BJ (cell line): Measurements from ENCODE around the gene FCHO2. TPM values are rescaled to one million over a fixed set of nuclear protein-coding genes. Genes with fewer than 3 reads are reported as not detected.
"Not testable (repeated sequence)": the region's sequence is repeated elsewhere in the genome, so short reads cannot be mapped to it uniquely, and the experiment has no call there.

Experiments
- CTCF ChIA-PET: fragments of 350-600 bp; formaldehyde crosslinking; extraction: SDS; loops from one replicate; lab custom pipeline; 2021; ENCODE audit warnings: antibody characterized with exemption, inconsistent platforms; lab: Yijun Ruan, JAX
- POLR2A ChIA-PET: fragments of 300-600 bp; sonication (Branson Sonifier 250); formaldehyde crosslinking; extraction: SDS; loops from one replicate; lab custom pipeline; 2021; ENCODE audit warnings: antibody characterized with exemption; lab: Charles Lee
- DNase-seq: peaks from one replicate; pipeline ENCODE4 v3.0.0-alpha.2; 2011; ENCODE audit warnings: low read depth
- H3K27me3 ChIP-seq: 2 replicates; pipeline ENCODE4 v1.6.0; 2011; ENCODE audit warnings: low read length; ENCODE audit not compliant: control insufficient read depth, insufficient read depth
- H3K36me3 ChIP-seq: 2 replicates; pipeline ENCODE4 v1.5.1; 2011; ENCODE audit warnings: low read length; ENCODE audit not compliant: control insufficient read depth, insufficient read depth
- H3K4me3 ChIP-seq: 2 replicates; pipeline ENCODE4 v1.5.1; 2011; ENCODE audit warnings: low read depth, mild to moderate bottlenecking, control low read depth, low read length
- polyA plus RNA-seq: library from polyadenylated mRNA; depleted of rRNA; stranded (reverse); fragments of >200 nt; gene quantifications from 2 replicates; pipeline ENCODE4 v1.2.3, GENCODE V29; 2011
- TF ChIP-seq, protein P1 (sequence below): IDR thresholded peaks from 2 replicates; pipeline ENCODE4 v1.5.1; 2011; ENCODE audit warnings: low read depth, mild to moderate bottlenecking, control low read depth, inconsistent platforms, low read length, moderate library complexity; ENCODE audit not compliant: insufficient read depth

FCHO2 gene
- polyA plus RNA-seq, 1 experiment = 15.7 TPM

DNA sequence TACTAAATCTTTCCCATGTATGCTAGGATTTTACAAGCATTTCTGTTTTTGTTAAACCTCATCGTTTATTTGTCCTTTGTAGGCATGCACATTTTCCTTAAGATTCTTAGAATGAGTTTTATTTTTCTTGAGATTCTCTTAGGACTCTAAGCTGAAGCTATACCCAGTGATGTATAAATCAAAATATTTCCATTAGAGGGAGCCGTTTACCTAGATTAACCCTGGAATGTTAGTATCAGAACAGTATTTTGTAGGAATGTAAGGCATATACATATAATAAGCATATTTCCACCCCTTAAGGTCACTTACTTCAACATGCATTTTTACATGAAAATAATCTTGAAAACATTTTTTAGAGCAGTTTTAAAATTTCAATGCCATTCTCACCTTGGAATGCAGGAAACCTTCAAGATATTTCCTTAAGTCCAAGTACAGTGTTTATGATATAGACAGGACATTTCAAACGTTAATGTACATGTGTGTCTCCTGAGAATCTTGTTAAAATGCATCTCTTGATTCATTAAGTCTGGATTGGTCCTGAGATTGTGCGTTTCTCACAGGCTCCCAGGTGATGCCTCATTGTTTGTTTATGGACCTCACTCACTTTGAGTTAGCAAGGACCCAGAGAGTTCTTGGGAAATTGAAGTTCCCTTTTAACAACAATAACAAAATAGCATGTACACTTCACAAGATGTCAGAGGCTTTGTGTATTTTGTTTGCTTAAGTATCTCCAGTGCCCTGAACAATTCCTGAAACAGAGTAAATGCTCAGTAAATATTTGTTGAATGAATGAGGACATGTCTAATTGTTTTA, 34.9 kb upstream of the FCHO2 start:
- DNase-seq = no peak
- Histone ChIP-seq H3K4me3 (no peak overlapping the region), H3K27me3 (no peaks in the 10 kb centered on the region), H3K36me3 (no peaks in the 10 kb centered on the region)
- TF ChIP-seq, protein P1, sequence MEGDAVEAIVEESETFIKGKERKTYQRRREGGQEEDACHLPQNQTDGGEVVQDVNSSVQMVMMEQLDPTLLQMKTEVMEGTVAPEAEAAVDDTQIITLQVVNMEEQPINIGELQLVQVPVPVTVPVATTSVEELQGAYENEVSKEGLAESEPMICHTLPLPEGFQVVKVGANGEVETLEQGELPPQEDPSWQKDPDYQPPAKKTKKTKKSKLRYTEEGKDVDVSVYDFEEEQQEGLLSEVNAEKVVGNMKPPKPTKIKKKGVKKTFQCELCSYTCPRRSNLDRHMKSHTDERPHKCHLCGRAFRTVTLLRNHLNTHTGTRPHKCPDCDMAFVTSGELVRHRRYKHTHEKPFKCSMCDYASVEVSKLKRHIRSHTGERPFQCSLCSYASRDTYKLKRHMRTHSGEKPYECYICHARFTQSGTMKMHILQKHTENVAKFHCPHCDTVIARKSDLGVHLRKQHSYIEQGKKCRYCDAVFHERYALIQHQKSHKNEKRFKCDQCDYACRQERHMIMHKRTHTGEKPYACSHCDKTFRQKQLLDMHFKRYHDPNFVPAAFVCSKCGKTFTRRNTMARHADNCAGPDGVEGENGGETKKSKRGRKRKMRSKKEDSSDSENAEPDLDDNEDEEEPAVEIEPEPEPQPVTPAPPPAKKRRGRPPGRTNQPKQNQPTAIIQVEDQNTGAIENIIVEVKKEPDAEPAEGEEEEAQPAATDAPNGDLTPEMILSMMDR = 0 out of 2 replicates have a peak, but pooled peaks have one; percentile 20
- CTCF ChIA-PET = interaction anchor here (0.7 to 1.4 kb wide), 3 partner anchors 298 to 530 kb away, joined by 3 read pairs; no protein-coding TSS in a partner anchor
- POLR2A ChIA-PET = no interaction called here

DNA sequence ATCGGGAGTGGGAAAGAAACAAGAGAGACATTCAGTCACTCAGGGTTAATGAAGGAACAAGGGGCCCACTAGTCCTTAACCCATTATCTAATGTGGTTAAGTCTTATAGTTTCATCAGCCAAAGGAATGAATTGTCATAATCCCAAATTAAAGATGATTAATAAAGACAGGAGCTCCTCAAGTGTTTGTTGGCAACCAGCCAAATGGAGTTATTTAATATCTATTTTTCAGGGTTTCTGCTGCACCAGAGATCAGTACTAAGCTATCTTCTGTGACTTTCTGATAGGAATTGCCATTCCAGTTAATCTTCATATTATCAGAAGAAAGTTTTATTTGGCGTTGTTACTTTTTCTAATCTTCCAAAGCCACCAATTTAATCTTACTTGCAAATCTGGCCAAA, 34.0 kb upstream of the FCHO2 start:
- TF ChIP-seq, protein P1 = no peak
- Histone ChIP-seq H3K36me3 (no peaks in the 10 kb centered on the region), H3K27me3 (no peaks in the 10 kb centered on the region), H3K4me3 (no peak overlapping the region)
- ChIA-PET POLR2A (no interaction called here), CTCF (interaction anchor here (1.4 kb wide), 1 partner anchor 297 kb away, joined by 3 read pairs; no protein-coding TSS in a partner anchor)
- no peak for DNase-seq

DNA sequence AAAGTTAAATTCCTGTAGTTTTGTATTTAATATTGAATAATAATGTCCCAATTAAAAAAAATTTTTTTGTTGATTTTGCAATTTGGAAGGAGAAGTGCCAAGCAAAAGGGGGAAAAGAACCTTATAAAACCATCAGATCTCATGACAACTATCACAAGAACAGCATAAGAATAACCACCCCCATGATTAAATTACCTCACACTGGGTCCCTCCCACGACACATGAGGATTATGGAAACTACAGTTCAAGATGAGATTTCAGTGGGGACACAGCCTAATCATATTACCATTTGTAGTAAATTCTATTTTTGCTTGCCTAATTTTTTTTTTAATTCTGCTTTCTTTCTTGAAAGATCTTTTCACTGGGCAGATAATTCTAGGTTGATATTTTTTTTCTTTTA, 33.4 kb upstream of the FCHO2 start:
- TF ChIP-seq, protein P1 = no peak
- H3K27me3 ChIP-seq = no peaks in the 10 kb centered on the region
- ChIA-PET CTCF (interaction anchor here (1.4 kb wide), 1 partner anchor 296 kb away, joined by 3 read pairs; no protein-coding TSS in a partner anchor), POLR2A (no interaction called here)
- no peak overlapping the region for H3K4me3 ChIP-seq
- no peak for DNase-seq
- H3K36me3 ChIP-seq = no peaks in the 10 kb centered on the region

DNA sequence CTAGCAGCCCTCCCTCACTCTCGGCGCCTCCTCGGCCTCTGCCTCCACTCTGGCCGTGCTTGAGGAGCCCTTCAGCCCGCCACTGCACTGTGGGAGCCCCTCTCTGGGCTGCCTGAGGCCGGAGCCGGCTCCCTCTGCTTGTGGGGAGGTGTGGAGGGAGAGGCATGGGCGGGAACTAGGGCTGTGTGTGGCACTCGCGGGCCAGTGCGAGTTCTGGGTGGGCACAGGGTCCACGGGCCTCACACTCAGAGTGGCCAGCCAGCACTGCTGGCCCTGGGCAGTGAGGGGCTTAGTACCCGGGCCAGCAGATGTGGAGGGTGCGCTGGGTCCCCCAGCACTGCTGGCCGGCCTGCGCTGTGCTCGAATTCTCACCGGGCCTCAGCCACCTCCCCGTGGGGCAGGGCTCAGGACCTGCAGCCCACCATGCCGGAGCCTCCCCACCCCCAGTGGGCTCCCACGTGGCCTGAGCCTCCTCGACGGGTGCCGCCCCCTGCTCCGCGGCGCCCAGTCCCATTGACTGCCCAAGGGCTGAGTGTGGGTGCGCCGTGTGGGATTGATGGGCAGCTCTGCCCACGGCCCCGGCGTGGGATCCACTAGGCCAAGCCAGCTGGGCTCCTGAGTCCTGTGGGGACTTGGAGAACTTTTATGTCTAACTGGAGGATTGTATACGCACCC, 30.4 kb upstream of the FCHO2 start:
- Histone ChIP-seq H3K27me3 (no peaks in the 10 kb centered on the region), H3K36me3 (no peaks in the 10 kb centered on the region), H3K4me3 (no peak overlapping the region)
- ChIA-PET CTCF (no interaction called here), POLR2A (no interaction called here)
- TF ChIP-seq, protein P1 = no peak
- no peak for DNase-seq

DNA sequence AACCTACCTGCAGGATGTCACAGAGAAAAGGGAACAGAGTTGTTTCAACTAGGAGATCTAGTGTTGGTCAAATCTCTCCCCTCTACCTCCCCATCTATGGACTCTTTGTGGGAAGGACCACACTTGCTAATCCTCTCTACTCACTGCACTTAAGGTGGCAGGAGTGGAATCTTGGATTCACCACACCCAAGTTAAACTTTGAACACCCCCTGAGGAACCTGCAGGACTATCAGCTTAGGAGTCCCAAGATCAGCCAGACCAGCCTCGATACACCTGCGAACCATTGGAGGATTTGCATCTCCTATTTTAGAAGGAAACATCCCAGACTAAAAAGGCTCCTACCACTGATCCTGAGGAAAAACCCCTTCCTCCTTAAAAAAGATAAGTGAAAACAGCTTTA, 23.2 kb upstream of the FCHO2 start:
- H3K27me3 ChIP-seq, H3K36me3 ChIP-seq, POLR2A ChIA-PET, H3K4me3 ChIP-seq, CTCF ChIA-PET, DNase-seq: not testable (repeated sequence)

DNA sequence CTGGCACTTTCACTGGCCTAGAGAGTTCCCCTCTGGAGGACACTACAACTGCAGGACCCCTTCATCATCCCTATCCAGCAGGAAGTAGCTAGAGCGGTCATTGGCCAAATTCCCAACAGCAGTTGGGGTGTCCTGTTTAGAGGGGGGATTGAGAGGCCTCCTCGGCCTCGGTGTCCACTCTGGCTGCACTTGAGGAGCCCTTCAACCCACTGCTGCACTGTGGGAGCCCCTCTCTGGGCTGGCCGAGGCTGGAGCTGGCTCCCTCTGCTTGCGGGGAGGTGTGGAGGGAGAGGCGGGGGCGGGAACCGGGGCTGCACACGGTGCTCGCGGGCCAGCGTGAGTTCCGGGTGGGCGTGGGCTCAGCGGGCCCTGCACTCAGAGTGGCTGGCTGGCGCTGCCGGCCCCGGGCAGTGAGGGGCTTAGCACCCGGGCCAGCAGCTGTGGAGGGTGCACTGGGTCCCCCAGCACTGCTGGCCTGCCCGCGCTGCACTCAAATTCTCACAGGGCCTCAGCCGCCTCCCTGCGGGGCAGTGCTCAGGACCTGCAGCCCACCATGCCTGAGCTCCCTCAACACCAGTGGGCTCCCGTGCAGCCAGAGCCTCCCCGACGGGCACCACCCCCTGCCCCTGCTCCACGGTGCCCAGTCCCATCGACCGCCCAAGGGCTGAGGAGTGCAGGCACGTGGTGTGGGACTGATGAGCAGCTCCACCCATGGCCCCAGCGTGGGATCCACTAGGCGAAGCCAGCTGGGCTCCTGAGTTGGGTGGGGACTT, 20.7 kb upstream of the FCHO2 start:
- H3K36me3 ChIP-seq, DNase-seq, H3K4me3 ChIP-seq, H3K27me3 ChIP-seq, POLR2A ChIA-PET: not testable (repeated sequence)
- CTCF ChIA-PET = interaction anchor here (0.8 kb wide), 1 partner anchor 8 kb away, joined by 4 read pairs; no protein-coding TSS in a partner anchor
